Activated gamma-delta T cell treated with Interleukin-2 at 50 U/mL for 16 hours (primary cell): ENCODE results near the gene OTOF.

Experiments used
- DNase-seq: peaks from one replicate; pipeline ENCODE4 v3.0.0-alpha.2; 2020

OTOF gene

GRCh38 chr2:26449278-26450030 is 28.5 kb downstream of the OTOF start:
- no peak for DNase-seq

DNA sequence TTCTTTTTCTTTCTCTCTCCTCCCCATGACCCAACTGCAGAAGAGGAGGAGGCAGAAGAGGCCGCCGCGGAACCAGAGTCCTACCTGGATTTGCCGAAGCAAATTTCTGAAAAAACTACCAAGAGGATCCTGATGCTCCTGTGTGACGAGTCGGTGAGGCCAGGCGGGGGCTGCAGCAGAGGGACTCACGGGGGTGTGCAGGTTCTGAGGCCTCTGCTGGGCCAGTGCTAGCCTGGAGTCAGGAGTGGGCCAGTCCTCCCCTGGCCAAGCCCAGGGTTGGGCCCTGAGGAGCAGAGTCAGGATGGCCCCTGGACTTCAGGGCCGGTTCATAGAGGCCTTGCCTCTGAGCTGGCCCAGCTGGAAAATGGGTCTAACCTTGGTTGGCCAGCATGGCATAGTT is 29.3 kb downstream of the OTOF start:
- no peak for DNase-seq

DNA sequence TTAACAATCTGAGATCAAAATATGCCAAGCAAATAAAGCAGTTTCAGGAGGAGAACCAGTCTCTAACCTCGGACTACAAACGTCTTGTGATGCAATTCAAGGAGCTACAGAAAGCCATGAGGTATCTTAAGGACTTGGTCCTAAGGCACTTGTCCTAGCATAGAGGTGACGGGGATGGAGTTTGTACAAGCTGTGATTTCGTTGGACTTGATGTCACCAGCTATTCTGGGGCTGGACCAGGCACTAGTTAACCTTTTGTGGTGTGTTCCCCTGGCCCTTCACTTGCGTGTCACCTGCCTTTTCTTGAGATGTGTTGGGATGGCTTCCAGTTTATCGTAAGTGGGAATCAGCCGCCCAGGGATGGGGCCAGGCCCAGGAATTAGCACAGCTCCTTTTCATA is 33.7 kb downstream of the OTOF start:
- no peak for DNase-seq

DNA sequence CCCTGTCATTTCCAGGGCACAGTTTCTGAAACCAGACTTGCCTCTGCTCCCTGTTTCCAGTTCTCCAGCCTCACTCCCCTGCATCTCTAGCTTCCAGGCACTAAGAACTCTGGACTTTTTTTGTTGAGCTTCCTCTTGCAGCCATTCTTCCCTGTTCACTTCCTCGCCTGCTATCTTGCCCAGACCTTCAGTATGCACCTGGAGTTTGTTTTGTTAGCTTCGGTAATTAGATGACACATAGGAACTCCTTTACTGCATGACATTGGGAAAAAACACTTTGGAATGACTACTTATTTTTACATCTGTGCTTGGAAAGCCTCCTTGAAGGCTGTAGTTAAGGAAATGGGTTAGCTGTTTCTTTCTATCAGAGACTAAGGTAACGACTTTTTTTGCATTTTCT is 35.2 kb downstream of the OTOF start:
- DNase-seq = no peak

- DNase-seq = no peak
Measured at GRCh38 chr2:26442301-26442700, 35.6 kb downstream of the OTOF start.

DNA sequence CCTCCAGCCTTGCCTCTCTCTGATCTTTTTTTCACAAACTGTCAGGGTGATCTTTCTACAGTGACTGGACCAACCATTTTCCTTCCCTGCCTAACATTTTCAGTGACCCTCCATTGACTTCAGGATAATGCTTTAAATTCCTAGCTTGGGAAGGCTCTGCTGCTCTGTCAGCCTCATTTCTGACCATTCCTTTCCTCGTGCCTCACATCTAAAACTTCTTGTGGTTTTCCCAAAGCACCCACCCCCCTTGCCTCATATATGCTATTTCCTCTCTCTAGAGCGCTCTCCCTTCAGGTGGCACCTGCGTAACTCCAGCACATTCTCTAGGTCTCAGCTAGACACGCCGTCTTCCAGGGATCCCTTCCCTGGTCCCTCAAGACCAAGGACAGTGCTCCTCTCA is 39.0 kb downstream of the OTOF start:
- no peak for DNase-seq

- DNase-seq = no peak
Measured at GRCh38 chr2:26438526-26438925, 39.4 kb downstream of the OTOF start.

- no peak for DNase-seq
Measured at GRCh38 chr2:26435106-26435505, 42.8 kb downstream of the OTOF start.

DNA sequence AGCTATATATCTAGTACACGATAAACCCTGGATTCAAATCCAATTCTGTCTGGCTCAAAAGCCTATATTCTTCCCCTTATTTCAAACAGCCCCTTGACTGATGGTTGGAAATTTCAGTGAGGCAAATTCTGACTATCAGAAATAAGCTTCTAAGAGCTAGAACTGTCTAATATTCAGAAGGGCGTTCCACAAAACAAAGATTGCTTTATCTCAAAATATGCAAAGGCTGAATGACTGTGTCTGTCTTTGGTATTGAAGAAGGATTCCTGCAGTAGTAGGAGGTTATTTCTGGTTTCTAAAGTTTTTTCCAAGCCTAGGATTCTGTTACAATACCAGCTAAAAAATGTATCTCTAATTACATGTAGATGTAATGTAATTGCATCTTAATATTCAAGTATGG is 45.1 kb downstream of the OTOF start:
- no peak for DNase-seq

GRCh38 chr2:26432363-26432762 is 45.6 kb downstream of the OTOF start:
- DNase-seq = no peak

DNA sequence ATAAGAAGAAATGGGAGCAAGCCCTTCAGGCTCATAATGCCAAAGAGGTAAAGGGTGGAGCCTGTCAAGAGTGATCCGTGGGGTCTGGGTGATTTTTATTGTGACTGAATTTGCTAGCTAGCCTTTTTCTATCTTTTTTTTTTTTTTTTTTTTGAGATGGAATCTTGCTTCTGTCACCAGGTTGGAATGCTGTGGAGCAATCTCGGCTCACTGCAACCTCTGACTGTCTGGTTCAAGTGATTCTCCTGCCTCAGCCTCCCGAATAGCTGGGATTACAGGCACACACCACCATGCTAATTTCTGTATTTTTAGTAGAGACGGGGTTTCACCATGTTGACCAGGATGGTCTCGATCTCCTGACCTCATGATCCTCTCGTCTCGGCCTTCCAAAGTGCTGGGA is 47.1 kb downstream of the OTOF start:
- DNase-seq = no peak

GRCh38 chr2:26429779-26430578 is 47.9 kb downstream of the OTOF start:
- no peak for DNase-seq

DNA sequence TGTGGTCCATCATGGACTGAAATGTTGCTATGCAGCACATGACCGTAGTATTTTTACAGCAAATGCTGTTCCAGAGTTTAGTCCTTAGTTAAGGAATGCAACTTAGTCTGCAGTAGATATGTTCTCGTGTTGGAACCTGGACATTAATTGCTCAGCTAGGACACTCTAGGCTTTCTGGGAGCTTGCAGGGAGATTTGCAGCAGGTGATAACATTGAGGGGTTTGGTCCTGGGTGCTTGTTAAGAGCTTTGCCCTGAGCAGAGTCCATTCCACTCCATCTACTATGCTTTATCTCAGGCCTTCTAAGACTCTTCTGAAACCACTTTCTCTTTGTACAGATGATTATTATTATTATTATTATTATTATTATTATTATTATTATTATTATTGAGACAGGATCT is 49.1 kb downstream of the OTOF start:
- DNase-seq = no peak

DNA sequence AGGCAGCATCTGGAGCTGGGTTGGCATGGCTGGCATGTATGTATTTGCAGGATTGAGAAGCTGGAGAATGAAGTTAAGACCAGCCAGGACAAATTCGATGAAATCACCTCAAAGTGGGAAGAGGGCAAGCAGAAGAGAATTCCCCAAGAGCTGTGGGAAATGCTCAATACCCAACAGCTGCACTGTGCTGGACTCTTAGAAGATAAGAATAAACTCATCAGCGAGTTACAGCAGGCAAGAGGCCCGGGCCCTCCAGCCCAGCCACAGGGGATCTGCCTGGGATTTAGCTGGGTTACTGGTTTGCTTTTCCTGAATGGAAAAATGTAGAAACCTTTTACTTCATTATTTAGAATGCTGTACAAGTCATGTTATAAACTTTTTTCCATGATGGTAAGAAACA is 53.7 kb downstream of the OTOF start:
- DNase-seq = no peak

DNA sequence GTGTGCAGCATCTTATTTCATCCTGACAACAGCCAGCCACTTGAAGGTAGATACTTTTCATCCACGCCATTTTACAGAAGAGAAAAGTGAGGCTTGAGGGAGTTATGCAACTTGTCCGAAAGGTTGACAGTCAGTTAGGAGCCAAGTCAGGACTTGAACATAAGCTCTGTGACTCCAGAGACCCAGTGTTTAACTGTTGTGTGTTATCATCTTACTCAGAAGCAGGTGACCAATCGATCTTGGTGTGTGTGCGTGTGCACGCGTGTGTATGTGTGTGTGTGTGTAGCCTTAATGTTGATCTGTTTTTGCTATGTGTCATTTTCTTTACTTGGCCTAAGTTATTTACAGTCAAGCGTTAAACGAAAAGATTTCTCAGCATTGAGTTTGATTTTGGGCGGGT is 54.2 kb downstream of the OTOF start:
- no peak for DNase-seq

DNA sequence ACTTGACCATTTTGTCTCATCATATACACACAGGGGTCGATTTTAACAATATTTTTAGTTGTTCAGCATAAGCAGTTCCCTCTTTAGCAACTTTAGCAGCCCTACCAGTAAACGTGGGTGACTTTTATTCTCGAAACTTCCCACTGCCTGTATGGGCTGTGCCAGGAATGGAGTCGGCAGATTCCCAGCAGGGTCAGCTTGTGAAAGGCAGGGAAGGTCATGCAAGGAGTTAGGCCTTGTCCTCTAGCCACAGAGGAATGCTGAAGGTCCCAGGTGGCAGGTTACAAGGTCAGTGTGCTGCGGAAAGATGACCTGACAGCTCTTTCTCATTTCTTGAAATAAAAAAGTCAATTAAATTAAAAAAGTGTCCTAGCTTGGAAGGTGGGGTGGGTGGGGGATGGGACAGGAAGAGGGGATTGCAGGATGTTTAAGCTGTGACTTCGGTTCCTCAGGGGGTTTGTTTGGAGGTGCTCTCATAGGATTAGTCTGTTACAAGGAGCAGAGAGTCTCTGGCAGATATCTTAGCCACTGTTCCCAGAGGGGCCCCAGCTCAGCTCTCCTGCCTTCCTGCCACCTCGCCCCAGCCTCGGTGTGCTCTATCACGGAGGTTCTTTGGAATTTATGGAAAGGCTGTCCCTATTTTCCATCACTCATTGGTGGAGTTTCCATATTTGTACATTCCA is 54.8 kb downstream of the OTOF start:
- no peak for DNase-seq

GRCh38 chr2:26421961-26422360 is 56.0 kb downstream of the OTOF start:
- DNase-seq = no peak

DNA sequence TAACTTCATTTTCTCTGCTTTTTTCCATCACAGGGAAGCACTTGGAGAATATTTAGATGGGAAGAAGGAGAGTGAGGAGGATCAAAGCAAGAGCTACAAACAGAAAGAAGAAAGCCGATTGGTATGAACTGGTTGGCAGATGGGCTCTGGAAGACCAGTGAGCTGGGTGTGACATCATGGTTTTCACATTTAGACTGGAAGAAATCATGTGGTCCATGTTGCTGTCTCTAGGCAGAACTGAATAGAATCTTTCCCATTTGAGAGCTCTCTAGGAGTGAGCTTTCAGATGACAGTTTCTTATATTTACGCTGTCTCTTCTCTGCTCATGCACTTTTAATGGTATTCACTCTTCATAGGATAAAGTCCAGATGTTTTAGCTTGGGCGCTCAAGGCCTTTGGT is 63.6 kb downstream of the OTOF start:
- DNase-seq = no peak

GRCh38 chr2:26412091-26412673 is 65.7 kb downstream of the OTOF start:
- no peak for DNase-seq

DNA sequence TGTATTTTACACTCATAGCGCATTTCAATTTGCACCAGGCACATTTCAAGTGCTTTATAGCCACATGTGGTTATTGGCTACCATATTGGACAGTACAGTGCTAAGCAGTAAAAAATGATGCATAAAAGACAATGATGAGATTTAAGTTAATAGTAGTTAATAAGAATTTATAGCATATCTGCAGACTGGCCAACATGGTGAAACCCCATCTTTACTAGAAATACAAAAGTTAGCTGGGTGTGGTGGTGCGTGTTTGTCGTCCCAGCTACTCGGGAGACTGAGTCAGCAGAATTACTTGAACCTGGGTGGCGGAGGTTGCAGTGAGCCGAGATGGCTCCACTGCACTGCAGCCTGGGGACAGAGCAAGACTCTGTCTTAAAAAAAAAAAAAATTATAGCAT is 66.5 kb downstream of the OTOF start:
- DNase-seq = no peak

- no peak for DNase-seq
Measured at GRCh38 chr2:26410764-26411243, 67.1 kb downstream of the OTOF start.

DNA sequence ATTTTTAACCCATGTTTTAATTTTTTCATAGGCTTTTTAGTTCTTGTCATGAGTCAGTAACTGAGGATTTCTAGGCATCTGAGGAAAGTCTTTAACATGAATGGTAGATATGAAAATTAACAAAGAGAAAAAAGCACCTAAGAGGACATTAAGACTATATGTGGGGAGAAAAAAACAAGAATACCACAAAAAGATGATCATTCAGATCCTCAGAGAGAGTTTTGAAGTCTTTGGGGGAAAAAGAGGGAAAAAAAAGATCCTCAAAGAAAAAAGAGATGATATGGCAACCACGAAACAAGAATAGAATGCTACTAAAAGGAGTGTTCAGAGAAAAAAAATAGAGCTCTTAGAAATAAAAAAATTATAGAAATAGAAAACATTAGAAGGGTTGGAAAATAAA is 68.1 kb downstream of the OTOF start:
- no peak for DNase-seq

GRCh38 chr2:26407526-26407925 is 70.4 kb downstream of the OTOF start:
- no peak for DNase-seq
